Fibroblast of lung (primary cell): ENCODE data around the gene XPNPEP3. TPM values are rescaled to one million over a fixed set of nuclear protein-coding genes. Genes with fewer than 3 reads are reported as not detected.
"Not testable (repeated sequence)": the region's sequence is repeated elsewhere in the genome, so short reads cannot be mapped to it uniquely, and the experiment has no call there.

Source experiments
- DNase-seq, 2 donors: peaks; one replicate each; pipeline versions ENCODE4 v3.0.0 to v3.0.0-alpha.2; 2010; ENCODE audit warnings: low read depth in 2 of 2
- H2AFZ ChIP-seq: 2 replicates; pipeline ENCODE4 v1.5.1; 2012; ENCODE audit warnings: low read length, control low read depth, inconsistent platforms
- H3K27ac ChIP-seq: 2 replicates; pipeline ENCODE4 v1.5.1; 2011; ENCODE audit warnings: low read length, control low read depth; ENCODE audit not compliant: insufficient read depth
- H3K27me3 ChIP-seq: 2 replicates; pipeline ENCODE4 v1.5.1; 2011; ENCODE audit warnings: mild to moderate bottlenecking, low read length; ENCODE audit not compliant: control insufficient read depth, insufficient read depth
- H3K36me3 ChIP-seq: 2 replicates; pipeline ENCODE4 v1.5.1; 2011; ENCODE audit warnings: low read length; ENCODE audit not compliant: control insufficient read depth, insufficient read depth
- H3K4me1 ChIP-seq: 2 replicates; pipeline ENCODE4 v1.5.1; 2011; ENCODE audit warnings: low read length; ENCODE audit not compliant: control insufficient read depth, insufficient read depth; ENCODE audit errors: extremely low read depth
- H3K4me2 ChIP-seq: 2 replicates; pipeline ENCODE4 v1.5.1; 2011; ENCODE audit warnings: low read length, control low read depth; ENCODE audit not compliant: insufficient read depth; ENCODE audit errors: extremely low read depth
- H3K4me3 ChIP-seq, 4 experiments: fragments of 200-600 bp in 1 of 4; sonication (generic) in 1 of 4; replicated peaks in 1 of 4; 2 replicates each; pipeline ENCODE4 v1.5.1; 2011 to 2016; ENCODE audit warnings: low read length in 4 of 4, low read depth in 3 of 4, mild to moderate bottlenecking in 3 of 4, control low read depth in 2 of 4, inconsistent platforms in 1 of 4, mixed read lengths in 1 of 4; ENCODE audit not compliant: insufficient read depth in 1 of 4; ENCODE audit errors: control extremely low read depth in 1 of 4
- H3K79me2 ChIP-seq: 2 replicates; pipeline ENCODE4 v1.5.1; 2012; ENCODE audit warnings: mild to moderate bottlenecking, low read length, inconsistent platforms; ENCODE audit not compliant: control insufficient read depth, insufficient read depth
- H3K9ac ChIP-seq: 2 replicates; pipeline ENCODE4 v1.5.1; 2011; ENCODE audit warnings: mild to moderate bottlenecking, low read length, control low read depth; ENCODE audit not compliant: insufficient read depth
- H3K9me3 ChIP-seq: 2 replicates; pipeline ENCODE4 v1.5.1; 2012; ENCODE audit warnings: low read depth, low read length; ENCODE audit not compliant: control insufficient read depth, insufficient read depth
- H4K20me1 ChIP-seq: 2 replicates; pipeline ENCODE4 v1.5.1; 2011; ENCODE audit warnings: low read length; ENCODE audit not compliant: control insufficient read depth, insufficient read depth; ENCODE audit errors: extremely low read depth
- EZH2 ChIP-seq: IDR thresholded peaks from 2 replicates; pipeline ENCODE4 v1.5.1; 2012; ENCODE audit warnings: low read length, control low read depth, mild to moderate bottlenecking; ENCODE audit errors: missing control alignments
- polyA plus RNA-seq, 2 donors: library from polyadenylated mRNA; depleted of rRNA in 1 of 2; stranded (reverse) in 1 of 2; unstranded in 1 of 2; fragments of >200 nt; gene quantifications; 2 replicates each; pipeline ENCODE4 v1.2.1, GENCODE V29; 2011 to 2012; ENCODE audit warnings: missing spikeins in 1 of 2
- total RNA-seq: library from RNA; depleted of rRNA; stranded (reverse); fragments of >200 nt; gene quantifications from 2 replicates; pipeline ENCODE4 v1.2.1, GENCODE V29; 2014
- TF ChIP-seq, protein P1 (sequence below), 2 donors: IDR thresholded peaks in 1 of 2; conservative IDR thresholded peaks in 1 of 2; 1 replicate in 1 of 2; 2 replicates in 1 of 2; pipeline ENCODE4 v1.5.1; 2011 to 2012; ENCODE audit warnings: low read length in 2 of 2, control low read depth in 1 of 2, inconsistent platforms in 1 of 2, low read depth in 1 of 2, mild to moderate bottlenecking in 1 of 2

The XPNPEP3 gene
- total and polyA plus RNA-seq, 2 donors (not counting 1 experiment from before 2014, with no cell fraction given) = 9.1 to 15.2 TPM

DNA sequence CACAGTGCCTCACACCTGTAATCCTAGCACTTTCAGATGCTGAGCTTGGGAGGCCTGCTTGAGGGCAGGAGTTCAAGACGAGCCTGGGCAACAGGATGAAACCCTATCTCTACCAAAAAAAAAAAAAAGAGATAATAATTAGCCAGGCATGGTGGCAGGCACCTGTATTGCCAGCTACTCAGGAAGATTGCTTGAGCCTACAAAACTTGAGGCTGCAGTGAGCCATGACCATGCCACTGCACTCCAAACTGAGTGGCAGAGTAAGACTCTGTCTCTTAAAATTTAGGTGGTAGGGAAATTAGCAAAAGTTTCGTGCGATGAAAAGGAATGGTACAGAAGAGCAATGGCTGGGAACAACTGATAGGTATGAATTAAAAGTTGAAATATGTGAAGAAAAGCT lies 18.5 kb upstream of the XPNPEP3 start:
- Histone ChIP-seq H3K4me3 (no peak overlapping the region), H4K20me1 (no peaks in the 10 kb centered on the region), H3K27me3 (no peaks in the 10 kb centered on the region), H3K79me2 (peaks cover 11% of the 10 kb centered on the region), H3K36me3 (peaks cover 5% of the 10 kb centered on the region), H3K27ac (no peak overlapping the region), H3K4me1 (no peaks in the 10 kb centered on the region), H3K9me3 (no peaks in the 10 kb centered on the region), H2AFZ (no peak overlapping the region), H3K9ac (no peak overlapping the region), H3K4me2 (no peak overlapping the region)
- TF ChIP-seq, protein P1, sequence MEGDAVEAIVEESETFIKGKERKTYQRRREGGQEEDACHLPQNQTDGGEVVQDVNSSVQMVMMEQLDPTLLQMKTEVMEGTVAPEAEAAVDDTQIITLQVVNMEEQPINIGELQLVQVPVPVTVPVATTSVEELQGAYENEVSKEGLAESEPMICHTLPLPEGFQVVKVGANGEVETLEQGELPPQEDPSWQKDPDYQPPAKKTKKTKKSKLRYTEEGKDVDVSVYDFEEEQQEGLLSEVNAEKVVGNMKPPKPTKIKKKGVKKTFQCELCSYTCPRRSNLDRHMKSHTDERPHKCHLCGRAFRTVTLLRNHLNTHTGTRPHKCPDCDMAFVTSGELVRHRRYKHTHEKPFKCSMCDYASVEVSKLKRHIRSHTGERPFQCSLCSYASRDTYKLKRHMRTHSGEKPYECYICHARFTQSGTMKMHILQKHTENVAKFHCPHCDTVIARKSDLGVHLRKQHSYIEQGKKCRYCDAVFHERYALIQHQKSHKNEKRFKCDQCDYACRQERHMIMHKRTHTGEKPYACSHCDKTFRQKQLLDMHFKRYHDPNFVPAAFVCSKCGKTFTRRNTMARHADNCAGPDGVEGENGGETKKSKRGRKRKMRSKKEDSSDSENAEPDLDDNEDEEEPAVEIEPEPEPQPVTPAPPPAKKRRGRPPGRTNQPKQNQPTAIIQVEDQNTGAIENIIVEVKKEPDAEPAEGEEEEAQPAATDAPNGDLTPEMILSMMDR (conservative IDR thresholded peaks at IDR 0.05 in 1 of 2, IDR thresholded peaks at IDR 0.05 in 1 of 2; ENCODE audit: low read depth in 1 of 2, low read length in 2 of 2) = no peak
- no peak for TF ChIP-seq EZH2
- no peak for DNase-seq

DNA sequence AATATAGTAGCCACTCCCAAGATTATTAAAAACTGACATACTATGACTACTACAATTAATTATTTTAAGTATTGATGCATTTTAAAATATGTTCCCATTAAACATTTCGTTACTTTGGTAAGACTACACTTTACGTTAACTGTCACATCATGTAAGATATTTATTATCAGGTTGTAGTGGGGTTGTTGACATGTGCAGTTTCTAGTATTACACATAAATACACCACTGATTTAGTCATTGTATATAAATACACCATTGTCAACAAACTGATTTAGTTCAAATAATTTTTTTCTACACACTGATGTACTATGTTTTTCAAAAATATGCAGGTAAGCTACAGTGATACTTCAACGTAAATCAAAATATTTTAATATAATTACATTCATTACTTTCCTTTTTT lies 12.0 kb upstream of the XPNPEP3 start:
- Histone ChIP-seq H4K20me1 (no peaks in the 10 kb centered on the region), H2AFZ (no peak overlapping the region), H3K9me3 (no peaks in the 10 kb centered on the region), H3K4me2 (no peak overlapping the region), H3K27me3 (no peaks in the 10 kb centered on the region), H3K79me2 (peaks cover 15% of the 10 kb centered on the region), H3K36me3 (peaks cover 8% of the 10 kb centered on the region), H3K9ac (no peak overlapping the region), H3K4me1 (no peaks in the 10 kb centered on the region), H3K27ac (no peak overlapping the region), H3K4me3 (no peak overlapping the region)
- DNase-seq = no peak
- TF ChIP-seq EZH2 = no peak
- TF ChIP-seq, protein P1 (conservative IDR thresholded peaks at IDR 0.05 in 1 of 2, IDR thresholded peaks at IDR 0.05 in 1 of 2; ENCODE audit: low read depth in 1 of 2, low read length in 2 of 2) = no peak

DNA sequence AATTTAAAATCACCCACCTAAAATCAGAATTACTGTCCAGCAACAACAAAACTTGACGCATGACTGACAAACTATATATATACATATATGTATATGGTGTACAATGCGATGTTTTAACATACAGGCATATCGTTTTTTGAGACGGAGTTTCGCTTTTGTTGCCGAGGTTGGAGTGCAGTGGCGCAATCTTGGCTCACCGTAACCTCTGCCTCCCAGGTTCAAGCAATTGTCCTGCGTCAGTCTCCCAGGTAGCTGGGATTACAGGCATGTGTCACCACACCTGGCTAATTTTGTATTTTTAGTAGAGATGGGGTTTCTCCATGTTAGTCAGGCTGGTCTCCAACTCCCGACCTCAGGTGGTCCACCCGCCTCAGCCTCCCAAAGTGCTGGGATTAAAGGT lies 11.1 kb upstream of the XPNPEP3 start:
- not testable (repeated sequence) for H3K36me3 ChIP-seq, H2AFZ ChIP-seq, H3K4me2 ChIP-seq, H3K9ac ChIP-seq, H3K4me1 ChIP-seq, H3K27me3 ChIP-seq, H4K20me1 ChIP-seq, H3K4me3 ChIP-seq, H3K9me3 ChIP-seq, H3K27ac ChIP-seq, DNase-seq
- peaks cover 24% of the 10 kb centered on the region for H3K79me2 ChIP-seq
